ENCODE measurements around the gene CDC42BPB.

The CDC42BPB gene

GRCh38 chr14:103023881-103024473, 33.4 kb downstream of the CDC42BPB start:
- Mint-ChIP-seq H3K27ac (no peak overlapping the region), H3K27me3 (no peaks in the 10 kb centered on the region), H3K4me3 (no peak overlapping the region), H3K4me1 (peaks cover 42% of the 10 kb centered on the region), H3K36me3 (peaks cover 23% of the 10 kb centered on the region), H3K9me3 (no peaks in the 10 kb centered on the region)
- no peak for ATAC-seq

GRCh38 chr14:103022685-103023044, 34.7 kb downstream of the CDC42BPB start:
- Mint-ChIP-seq H3K4me1 (peaks cover 36% of the 10 kb centered on the region), H3K27ac (no peak overlapping the region), H3K36me3 (peaks cover 23% of the 10 kb centered on the region), H3K27me3 (no peaks in the 10 kb centered on the region), H3K9me3 (no peaks in the 10 kb centered on the region), H3K4me3 (no peak overlapping the region)
- ATAC-seq = no peak

- ATAC-seq = no peak
- peak overlapping the region; percentile 42 for H3K4me3 Mint-ChIP-seq
- peaks cover 23% of the 10 kb centered on the region for H3K36me3 Mint-ChIP-seq
- H3K9me3 Mint-ChIP-seq = no peaks in the 10 kb centered on the region
- peaks cover 36% of the 10 kb centered on the region for H3K4me1 Mint-ChIP-seq
- H3K27ac Mint-ChIP-seq = peak overlapping the region; percentile 4
- H3K27me3 Mint-ChIP-seq = no peaks in the 10 kb centered on the region
These were observed 35.2 kb downstream of the CDC42BPB start for GRCh38 chr14:103022002-103022684.

- Mint-ChIP-seq H3K27ac (peak overlapping the region; percentile 4), H3K4me3 (peak overlapping the region; percentile 42), H3K36me3 (peaks cover 18% of the 10 kb centered on the region), H3K9me3 (no peaks in the 10 kb centered on the region), H3K27me3 (no peaks in the 10 kb centered on the region), H3K4me1 (peaks cover 35% of the 10 kb centered on the region)
- no peak for ATAC-seq
These were observed 35.7 kb downstream of the CDC42BPB start for GRCh38 chr14:103021684-103022001.

- Mint-ChIP-seq H3K9me3 (no peaks in the 10 kb centered on the region), H3K4me1 (peaks cover 36% of the 10 kb centered on the region), H3K27ac (no peak overlapping the region)
These were observed 36.8 kb downstream of the CDC42BPB start for GRCh38 chr14:103020271-103021170.

GRCh38 chr14:103019826-103020225, 37.5 kb downstream of the CDC42BPB start:
- H3K4me3 Mint-ChIP-seq = no peak overlapping the region
- no peak for ATAC-seq
- no peak overlapping the region for H3K27ac Mint-ChIP-seq
- H3K4me1 Mint-ChIP-seq = peaks cover 37% of the 10 kb centered on the region
- peaks cover 12% of the 10 kb centered on the region for H3K36me3 Mint-ChIP-seq
- no peaks in the 10 kb centered on the region for H3K9me3 Mint-ChIP-seq
- no peaks in the 10 kb centered on the region for H3K27me3 Mint-ChIP-seq

More at GRCh38 chr14:103020271-103021170, 36.8 kb downstream of the CDC42BPB start:
- H3K27me3 Mint-ChIP-seq = no peaks in the 10 kb centered on the region
- no peak for ATAC-seq
- no peak overlapping the region for H3K4me3 Mint-ChIP-seq
- peaks cover 18% of the 10 kb centered on the region for H3K36me3 Mint-ChIP-seq

GRCh38 chr14:103019236-103019635, 38.1 kb downstream of the CDC42BPB start:
- Mint-ChIP-seq H3K4me1 (peaks cover 37% of the 10 kb centered on the region), H3K27me3 (no peaks in the 10 kb centered on the region), H3K27ac (no peak overlapping the region), H3K4me3 (no peak overlapping the region), H3K9me3 (no peaks in the 10 kb centered on the region), H3K36me3 (peaks cover 12% of the 10 kb centered on the region)
- no peak for ATAC-seq

- H3K4me1 Mint-ChIP-seq = peaks cover 23% of the 10 kb centered on the region
- no peak overlapping the region for H3K27ac Mint-ChIP-seq
- no peaks in the 10 kb centered on the region for H3K9me3 Mint-ChIP-seq
These were observed 40.8 kb downstream of the CDC42BPB start for GRCh38 chr14:103016594-103016993.

GRCh38 chr14:103016071-103016470, 41.3 kb downstream of the CDC42BPB start:
- H3K36me3 Mint-ChIP-seq = peaks cover 15% of the 10 kb centered on the region
- H3K4me1 Mint-ChIP-seq = peaks cover 18% of the 10 kb centered on the region
- no peaks in the 10 kb centered on the region for H3K27me3 Mint-ChIP-seq
- ATAC-seq = no peak
- H3K9me3 Mint-ChIP-seq = no peaks in the 10 kb centered on the region
- H3K27ac Mint-ChIP-seq = no peak overlapping the region
- H3K4me3 Mint-ChIP-seq = no peak overlapping the region

More at GRCh38 chr14:103016594-103016993, 40.8 kb downstream of the CDC42BPB start:
- ATAC-seq = no peak
- H3K36me3 Mint-ChIP-seq = peaks cover 13% of the 10 kb centered on the region
- no peaks in the 10 kb centered on the region for H3K27me3 Mint-ChIP-seq
- no peak overlapping the region for H3K4me3 Mint-ChIP-seq

GRCh38 chr14:103015426-103015825, 41.9 kb downstream of the CDC42BPB start:
- H3K4me1 Mint-ChIP-seq = peaks cover 18% of the 10 kb centered on the region
- H3K27me3 Mint-ChIP-seq = no peaks in the 10 kb centered on the region
- no peak overlapping the region for H3K27ac Mint-ChIP-seq

GRCh38 chr14:103014466-103015228, 42.7 kb downstream of the CDC42BPB start:
- Mint-ChIP-seq H3K27me3 (no peaks in the 10 kb centered on the region), H3K36me3 (peaks cover 11% of the 10 kb centered on the region), H3K4me1 (peaks cover 18% of the 10 kb centered on the region), H3K9me3 (no peaks in the 10 kb centered on the region), H3K4me3 (no peak overlapping the region), H3K27ac (peak overlapping the region; percentile 49)
- ATAC-seq = no peak

More at GRCh38 chr14:103015426-103015825, 41.9 kb downstream of the CDC42BPB start:
- H3K4me3 Mint-ChIP-seq = no peak overlapping the region
- no peaks in the 10 kb centered on the region for H3K9me3 Mint-ChIP-seq
- peaks cover 12% of the 10 kb centered on the region for H3K36me3 Mint-ChIP-seq
- no peak for ATAC-seq

GRCh38 chr14:103013028-103013427, 44.3 kb downstream of the CDC42BPB start:
- H3K36me3 Mint-ChIP-seq = peaks cover 23% of the 10 kb centered on the region
- peaks cover 18% of the 10 kb centered on the region for H3K4me1 Mint-ChIP-seq
- ATAC-seq = no peak
- H3K4me3 Mint-ChIP-seq = no peak overlapping the region
- no peaks in the 10 kb centered on the region for H3K9me3 Mint-ChIP-seq
- H3K27me3 Mint-ChIP-seq = no peaks in the 10 kb centered on the region
- H3K27ac Mint-ChIP-seq = no peak overlapping the region

GRCh38 chr14:103009559-103009958, 47.8 kb downstream of the CDC42BPB start:
- Mint-ChIP-seq H3K4me3 (no peak overlapping the region), H3K36me3 (peaks cover 39% of the 10 kb centered on the region), H3K27ac (no peak overlapping the region), H3K27me3 (no peaks in the 10 kb centered on the region), H3K9me3 (no peaks in the 10 kb centered on the region), H3K4me1 (peaks cover 4% of the 10 kb centered on the region)
- no peak for ATAC-seq

GRCh38 chr14:103008768-103009357, 48.5 kb downstream of the CDC42BPB start:
- ATAC-seq = no peak
- no peaks in the 10 kb centered on the region for H3K9me3 Mint-ChIP-seq

More at GRCh38 chr14:103008768-103009357, 48.5 kb downstream of the CDC42BPB start:
- no peaks in the 10 kb centered on the region for H3K27me3 Mint-ChIP-seq
- no peak overlapping the region for H3K4me3 Mint-ChIP-seq
- H3K4me1 Mint-ChIP-seq = peaks cover 6% of the 10 kb centered on the region
- H3K27ac Mint-ChIP-seq = no peak overlapping the region
- H3K36me3 Mint-ChIP-seq = peaks cover 45% of the 10 kb centered on the region

Data from stimulated activated memory B cell treated with anti-CD40 and anti-IgM and Interleukin-4, amounts not matched to agents 10 μg/mL and 1 μg/mL and 100 μg/mL, for 72 hours (primary cell).